Amygdala (tissue), 56 donors: ENCODE measurements around the gene FAM107B.
"Not testable (repeated sequence)": the region's sequence is repeated elsewhere in the genome, so short reads cannot be mapped to it uniquely, and the experiment has no call there.

Experiments used
- DNase-seq, 56 donors: peaks; one replicate each; lab custom pipeline; 2025; lab: John Stamatoyannopoulos, UW

The FAM107B gene

DNA sequence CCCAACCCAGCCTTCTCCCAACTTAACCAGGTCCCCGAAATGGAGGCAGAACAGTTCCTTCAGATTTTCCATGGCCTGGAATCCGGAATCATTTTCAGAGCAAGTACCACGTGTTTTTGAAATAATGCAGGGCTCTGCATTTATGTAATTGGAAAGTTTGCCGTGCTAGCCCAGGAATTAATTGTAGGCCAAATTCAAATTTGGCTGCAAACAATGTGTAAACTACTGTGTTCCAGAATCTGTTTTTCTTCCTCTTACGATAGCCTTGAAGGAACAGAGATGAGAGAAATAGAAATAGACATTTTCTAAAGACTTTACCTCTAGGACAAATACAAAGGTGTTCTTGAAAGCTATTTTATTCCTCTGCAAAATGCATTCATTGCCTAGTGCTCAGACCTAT is 77.4 kb downstream of the FAM107B start:
- no peak for DNase-seq

- no peak for DNase-seq
Measured at GRCh38 chr10:14696821-14697220, 77.9 kb downstream of the FAM107B start.

DNA sequence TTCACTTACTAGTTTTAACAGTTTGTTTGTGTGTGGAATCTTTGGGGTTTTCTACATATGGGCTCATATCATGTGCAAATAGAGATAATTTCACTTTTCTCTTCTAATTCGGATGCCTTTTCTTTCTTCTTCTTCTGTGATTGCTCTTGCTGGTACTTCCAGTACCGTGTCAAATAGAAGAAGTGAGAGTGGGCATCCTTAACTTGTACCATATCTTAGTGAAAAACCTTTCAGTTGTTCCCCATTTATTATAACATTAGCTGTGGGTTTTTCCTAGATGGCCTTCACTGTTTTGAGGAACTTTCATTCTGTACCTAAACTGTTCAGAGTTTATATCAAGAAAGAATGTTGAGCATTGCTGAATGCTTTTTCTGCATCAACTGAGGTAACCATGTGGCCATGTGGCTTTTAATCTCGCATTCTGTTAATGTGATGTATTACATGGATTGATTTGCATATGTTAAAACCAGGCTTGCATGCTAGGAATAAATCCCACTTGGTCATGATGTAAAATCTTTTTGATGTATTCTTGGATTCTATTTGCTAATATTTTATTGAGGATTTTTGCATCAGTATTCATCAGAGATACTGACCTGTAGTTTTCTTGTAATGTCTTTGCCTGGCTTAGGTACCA is 78.7 kb downstream of the FAM107B start:
- no peak for DNase-seq

DNA sequence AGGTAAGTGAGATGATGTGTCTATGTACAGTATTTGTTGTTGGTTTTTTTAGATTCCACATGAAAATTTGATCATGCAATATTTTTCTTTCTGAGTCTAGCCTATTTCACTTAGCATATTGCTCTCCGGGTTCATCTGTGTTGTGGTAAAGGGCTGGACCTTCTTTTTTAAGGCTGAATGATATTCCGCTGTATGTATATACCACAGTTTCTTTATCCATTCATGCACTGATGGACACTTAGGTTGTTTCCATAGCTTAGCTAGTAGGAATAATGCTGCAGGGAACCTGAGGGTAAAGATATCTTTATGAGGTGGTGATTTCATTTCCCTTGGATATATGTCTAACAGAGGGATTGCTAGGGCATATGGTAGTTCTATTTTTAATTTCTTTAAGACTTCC is 80.8 kb downstream of the FAM107B start:
- no peak for DNase-seq

- no peak for DNase-seq
Measured at GRCh38 chr10:14692344-14693076, 82.2 kb downstream of the FAM107B start.

DNA sequence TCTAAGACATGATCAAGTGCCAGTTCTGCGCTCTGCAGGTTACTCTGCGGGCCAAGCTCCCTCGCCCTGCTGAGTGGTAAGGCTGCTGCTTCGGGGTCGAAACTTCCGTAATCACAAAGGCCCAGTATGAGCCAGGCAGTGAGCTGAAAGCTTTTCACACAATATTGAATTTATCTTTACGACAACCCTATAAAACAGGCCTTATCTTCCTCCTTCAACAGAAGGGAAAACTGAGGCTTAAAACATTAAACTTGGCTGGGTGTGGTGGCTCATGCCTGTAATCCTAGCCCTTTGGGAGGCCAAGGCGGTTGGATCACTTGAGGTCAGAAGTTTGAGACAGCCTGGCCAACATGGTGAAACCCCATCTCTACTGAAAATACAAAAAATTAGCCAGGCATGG is 83.3 kb downstream of the FAM107B start:
- DNase-seq = no peak

DNA sequence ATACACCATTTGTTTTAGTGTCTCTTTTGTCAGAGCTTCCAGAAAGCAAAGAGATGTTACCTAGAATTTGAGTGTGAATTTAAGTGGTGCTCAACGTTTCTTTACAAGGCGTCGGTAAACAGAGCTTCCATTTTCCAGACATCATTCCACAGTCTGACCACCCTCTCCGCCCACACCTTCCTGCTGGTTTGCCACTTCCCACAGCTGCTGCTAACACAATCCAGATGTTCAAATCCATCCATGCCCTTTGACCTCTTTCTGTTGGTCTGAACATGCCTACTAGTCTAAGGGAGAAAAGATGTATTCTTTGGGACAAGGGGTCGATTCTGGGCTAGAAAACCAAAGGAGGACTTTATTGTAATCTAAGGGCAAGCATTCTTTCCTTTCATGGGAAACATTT is 86.1 kb downstream of the FAM107B start:
- DNase-seq = no peak

GRCh38 chr10:14688189-14688588 is 86.5 kb downstream of the FAM107B start:
- DNase-seq = not testable (repeated sequence)

- no peak for DNase-seq
Measured at GRCh38 chr10:14687340-14687739, 87.4 kb downstream of the FAM107B start.

GRCh38 chr10:14686356-14686755 is 88.3 kb downstream of the FAM107B start:
- DNase-seq = no peak

DNA sequence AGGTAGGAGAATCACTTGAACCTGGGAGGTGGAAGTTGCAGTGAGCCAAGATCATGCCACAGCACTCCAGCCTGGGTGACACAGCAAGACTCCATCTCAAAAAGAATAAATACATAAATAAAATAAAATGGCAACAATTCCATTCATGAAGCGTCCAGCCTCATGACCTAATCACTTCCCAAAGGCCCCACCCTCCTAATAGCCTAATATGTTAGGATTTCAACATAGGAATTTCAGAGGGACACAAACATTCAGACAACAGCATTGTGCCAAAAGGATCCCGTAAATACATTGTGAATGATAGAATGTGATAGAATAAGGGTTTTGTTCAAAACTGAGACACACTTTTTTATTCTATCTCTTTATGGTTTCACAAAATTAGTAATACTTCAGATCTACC is 90.3 kb downstream of the FAM107B start:
- no peak for DNase-seq

- no peak for DNase-seq
Measured at GRCh38 chr10:14683256-14683655, 91.4 kb downstream of the FAM107B start.

DNA sequence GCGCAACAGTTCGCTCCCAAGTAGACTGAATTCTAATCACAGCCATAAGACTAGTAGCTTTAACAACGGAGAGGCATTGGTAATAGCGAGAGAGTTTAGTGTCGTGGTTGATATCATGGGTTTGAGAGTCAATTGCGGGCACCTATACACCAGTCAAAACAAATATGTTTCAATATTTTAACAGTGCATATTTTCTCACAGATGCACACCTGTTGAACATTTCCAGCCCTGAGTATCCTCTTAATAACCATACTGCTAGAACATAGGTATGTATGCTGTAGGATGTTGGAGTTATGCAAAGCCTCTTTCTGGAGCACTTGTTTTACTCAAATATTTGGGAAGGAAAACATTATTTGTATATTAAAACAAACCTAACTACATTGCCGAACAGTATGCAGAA is 92.9 kb downstream of the FAM107B start:
- no peak for DNase-seq

- DNase-seq = no peak
Measured at GRCh38 chr10:14681305-14681704, 93.4 kb downstream of the FAM107B start.

- no peak for DNase-seq
Measured at GRCh38 chr10:14678637-14679036, 96.1 kb downstream of the FAM107B start.

GRCh38 chr10:14676732-14677131 is 98.0 kb downstream of the FAM107B start:
- DNase-seq = no peak

DNA sequence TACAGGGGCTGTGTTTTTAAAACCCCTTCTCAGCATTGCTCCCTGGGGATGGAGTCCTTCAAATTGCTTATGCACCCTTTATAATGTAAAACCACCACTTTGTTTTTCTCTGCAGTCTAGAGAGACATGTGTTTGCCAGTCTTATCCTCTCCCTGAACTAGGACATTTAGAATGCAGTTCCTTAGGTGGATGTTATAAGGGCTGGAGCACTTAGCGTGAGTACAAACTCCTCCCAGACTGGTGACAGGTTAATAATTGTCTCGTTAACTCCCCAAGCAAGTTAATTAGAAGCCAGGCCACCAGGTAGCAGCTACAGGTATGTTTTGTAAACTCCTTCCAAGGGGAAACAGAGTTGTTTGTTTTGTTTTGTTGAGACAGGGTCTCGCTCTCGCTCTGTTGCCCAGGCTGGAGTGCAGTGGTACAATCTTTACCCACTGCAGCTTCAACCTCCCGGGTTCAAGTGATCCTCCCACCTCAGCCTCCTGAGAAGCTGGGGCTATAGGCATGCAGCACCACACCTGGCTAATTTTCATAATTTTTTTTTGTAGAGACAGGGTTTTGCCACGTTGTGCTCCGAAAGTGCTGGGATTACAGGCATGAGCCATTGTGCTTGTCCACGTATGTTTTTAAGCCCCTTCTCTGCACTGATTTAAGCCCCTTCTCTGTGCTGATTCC is 100.2 kb downstream of the FAM107B start:
- DNase-seq = no peak

GRCh38 chr10:14673189-14673861 is 101.4 kb downstream of the FAM107B start:
- DNase-seq = no peak

DNA sequence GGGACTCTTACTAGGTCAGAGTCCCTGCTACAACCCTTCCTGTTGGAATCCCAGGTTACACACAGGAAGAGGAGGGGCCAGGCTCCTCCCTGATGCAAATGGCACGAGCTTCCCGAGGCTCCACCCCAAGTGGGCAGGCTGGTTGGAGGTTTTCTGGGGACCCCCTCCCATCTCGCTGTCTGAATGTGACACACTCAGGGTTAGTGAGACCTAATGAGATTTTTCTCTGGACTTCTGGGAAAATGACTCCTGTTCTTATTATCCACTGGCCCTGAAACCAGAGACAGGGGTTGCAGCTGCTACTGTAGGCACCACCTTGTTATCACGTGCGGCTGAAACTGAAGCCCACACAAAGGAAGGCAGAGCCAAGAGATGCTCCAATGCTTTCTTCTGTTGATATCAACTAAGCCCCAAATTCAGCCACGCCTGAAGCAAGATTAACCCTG is 103.3 kb downstream of the FAM107B start:
- no peak for DNase-seq

- peak in 8 of 56 donors; percentile 4 to 24 (median 16) for DNase-seq
Measured at GRCh38 chr10:14670551-14671240, 104.0 kb downstream of the FAM107B start.

GRCh38 chr10:14669576-14669975 is 105.1 kb downstream of the FAM107B start:
- no peak for DNase-seq
